ENCODE data around the gene CNP.
A peak's percentile ranks its signal among the peaks of the same experiment; 100 is the strongest.
"Not testable (repeated sequence)": the region's sequence is repeated elsewhere in the genome, so short reads cannot be mapped to it uniquely, and the experiment has no call there.

The CNP gene

GRCh38 chr17:42019509-42020404 lies 53.2 kb downstream of the CNP start, which contains the start of gene NKIRAS2:
Gene NKIRAS2 (plus strand): TSS chr17:42020090. CDS start chr17:42021578, 1,488 bp downstream.
- Histone ChIP-seq H3K9me3 (ENCODE audit: severe bottlenecking) (no peaks in the 10 kb centered on the region), H3K36me3 (ENCODE audit: low read depth) (peaks cover 38% of the 10 kb centered on the region), H3K4me1 (ENCODE audit: insufficient read depth, poor library complexity, severe bottlenecking) (peaks cover 7% of the 10 kb centered on the region), H3K4me3 (ENCODE audit: severe bottlenecking) (peak within 1 kb of the TSS; percentile 72), H3K27ac (ENCODE audit: poor library complexity, severe bottlenecking) (peak within 1 kb of the TSS; percentile 32), H3K27me3 (ENCODE audit: insufficient read depth, poor library complexity, severe bottlenecking) (no peaks in the 10 kb centered on the region)
- TF ChIP-seq CTCF (IDR thresholded peaks at IDR 0.05; ENCODE audit: poor library complexity, severe bottlenecking) = peak; percentile 96
- ATAC-seq (ENCODE audit: low read depth) (peak; percentile 74), DNase-seq (ENCODE audit: low spot score) (peak; percentile 94)

- not testable (repeated sequence) for H3K27ac ChIP-seq (ENCODE audit: poor library complexity, severe bottlenecking); H3K9me3 ChIP-seq (ENCODE audit: severe bottlenecking); H3K27me3 ChIP-seq (ENCODE audit: insufficient read depth, poor library complexity, severe bottlenecking); ATAC-seq (ENCODE audit: low read depth); DNase-seq (ENCODE audit: low spot score)
- peak overlapping the region; percentile 72 for H3K4me3 ChIP-seq (ENCODE audit: severe bottlenecking)
- H3K36me3 ChIP-seq (ENCODE audit: low read depth) = peaks cover 27% of the 10 kb centered on the region
- peaks cover 13% of the 10 kb centered on the region for H3K4me1 ChIP-seq (ENCODE audit: insufficient read depth, poor library complexity, severe bottlenecking)
These were observed 54.2 kb downstream of the CNP start for GRCh38 chr17:42020845-42021244.

GRCh38 chr17:42023524-42024349 lies 57.1 kb downstream of the CNP start:
- Histone ChIP-seq H3K27ac (ENCODE audit: poor library complexity, severe bottlenecking) (peak overlapping the region; percentile 63), H3K27me3 (ENCODE audit: insufficient read depth, poor library complexity, severe bottlenecking) (no peaks in the 10 kb centered on the region), H3K4me3 (ENCODE audit: severe bottlenecking) (no peak overlapping the region), H3K9me3 (ENCODE audit: severe bottlenecking) (no peaks in the 10 kb centered on the region), H3K36me3 (ENCODE audit: low read depth) (peaks cover 23% of the 10 kb centered on the region), H3K4me1 (ENCODE audit: insufficient read depth, poor library complexity, severe bottlenecking) (peaks cover 13% of the 10 kb centered on the region)
- no peak for TF ChIP-seq CTCF (IDR thresholded peaks at IDR 0.05; ENCODE audit: poor library complexity, severe bottlenecking)
- ATAC-seq (ENCODE audit: low read depth) = no peak
- no peak for DNase-seq (ENCODE audit: low spot score)

GRCh38 chr17:42025191-42025579 lies 58.6 kb downstream of the CNP start:
- peak; percentile 75 for TF ChIP-seq CTCF (IDR thresholded peaks at IDR 0.05; ENCODE audit: poor library complexity, severe bottlenecking)
- peaks cover 13% of the 10 kb centered on the region for H3K4me1 ChIP-seq (ENCODE audit: insufficient read depth, poor library complexity, severe bottlenecking)
- ATAC-seq (ENCODE audit: low read depth) (no peak), DNase-seq (ENCODE audit: low spot score) (no peak)
- no peaks in the 10 kb centered on the region for H3K9me3 ChIP-seq (ENCODE audit: severe bottlenecking)
- H3K27me3 ChIP-seq (ENCODE audit: insufficient read depth, poor library complexity, severe bottlenecking) = no peaks in the 10 kb centered on the region
- H3K4me3 ChIP-seq (ENCODE audit: severe bottlenecking) = no peak overlapping the region
- H3K27ac ChIP-seq (ENCODE audit: poor library complexity, severe bottlenecking) = peak overlapping the region; percentile 63
- peaks cover 23% of the 10 kb centered on the region for H3K36me3 ChIP-seq (ENCODE audit: low read depth)

GRCh38 chr17:42025936-42026335 lies 59.3 kb downstream of the CNP start:
- no peak for TF ChIP-seq CTCF (IDR thresholded peaks at IDR 0.05; ENCODE audit: poor library complexity, severe bottlenecking)
- Histone ChIP-seq H3K36me3 (ENCODE audit: low read depth) (peaks cover 23% of the 10 kb centered on the region), H3K9me3 (ENCODE audit: severe bottlenecking) (no peaks in the 10 kb centered on the region), H3K27me3 (ENCODE audit: insufficient read depth, poor library complexity, severe bottlenecking) (no peaks in the 10 kb centered on the region), H3K4me3 (ENCODE audit: severe bottlenecking) (no peak overlapping the region), H3K4me1 (ENCODE audit: insufficient read depth, poor library complexity, severe bottlenecking) (peaks cover 10% of the 10 kb centered on the region), H3K27ac (ENCODE audit: poor library complexity, severe bottlenecking) (no peak overlapping the region)
- ATAC-seq (ENCODE audit: low read depth) (no peak), DNase-seq (ENCODE audit: low spot score) (no peak)

Measured in RWPE2 (cell line).